Forelimb muscle (tissue), 1 donor: ENCODE data around the gene CIDEA. TPM values are rescaled to one million over a fixed set of nuclear protein-coding genes. Genes with fewer than 3 reads are reported as not detected.
"Not testable (repeated sequence)": the region's sequence is repeated elsewhere in the genome, so short reads cannot be mapped to it uniquely, and the experiment has no call there.

Source experiments
- DNase-seq: peaks from one replicate; pipeline ENCODE4 v3.0.0-alpha.2; 2013; ENCODE audit warnings: low read depth
- polyA plus RNA-seq: library from polyadenylated mRNA; unstranded; fragments of 120-200 nt; gene quantifications from one replicate; pipeline ENCODE4 v1.2.1, GENCODE V29; 2013; ENCODE audit not compliant: insufficient read length

CIDEA gene, protein sequence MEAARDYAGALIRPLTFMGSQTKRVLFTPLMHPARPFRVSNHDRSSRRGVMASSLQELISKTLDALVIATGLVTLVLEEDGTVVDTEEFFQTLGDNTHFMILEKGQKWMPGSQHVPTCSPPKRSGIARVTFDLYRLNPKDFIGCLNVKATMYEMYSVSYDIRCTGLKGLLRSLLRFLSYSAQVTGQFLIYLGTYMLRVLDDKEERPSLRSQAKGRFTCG
- not detected for polyA plus RNA-seq

- no peak for DNase-seq
Measured at GRCh38 chr18:12254136-12254819, at the start of gene CIDEA. Gene CIDEA, plus strand, starts transcription at chr18:12254361. Its CDS starts 23 bp downstream, at chr18:12254384.

DNA sequence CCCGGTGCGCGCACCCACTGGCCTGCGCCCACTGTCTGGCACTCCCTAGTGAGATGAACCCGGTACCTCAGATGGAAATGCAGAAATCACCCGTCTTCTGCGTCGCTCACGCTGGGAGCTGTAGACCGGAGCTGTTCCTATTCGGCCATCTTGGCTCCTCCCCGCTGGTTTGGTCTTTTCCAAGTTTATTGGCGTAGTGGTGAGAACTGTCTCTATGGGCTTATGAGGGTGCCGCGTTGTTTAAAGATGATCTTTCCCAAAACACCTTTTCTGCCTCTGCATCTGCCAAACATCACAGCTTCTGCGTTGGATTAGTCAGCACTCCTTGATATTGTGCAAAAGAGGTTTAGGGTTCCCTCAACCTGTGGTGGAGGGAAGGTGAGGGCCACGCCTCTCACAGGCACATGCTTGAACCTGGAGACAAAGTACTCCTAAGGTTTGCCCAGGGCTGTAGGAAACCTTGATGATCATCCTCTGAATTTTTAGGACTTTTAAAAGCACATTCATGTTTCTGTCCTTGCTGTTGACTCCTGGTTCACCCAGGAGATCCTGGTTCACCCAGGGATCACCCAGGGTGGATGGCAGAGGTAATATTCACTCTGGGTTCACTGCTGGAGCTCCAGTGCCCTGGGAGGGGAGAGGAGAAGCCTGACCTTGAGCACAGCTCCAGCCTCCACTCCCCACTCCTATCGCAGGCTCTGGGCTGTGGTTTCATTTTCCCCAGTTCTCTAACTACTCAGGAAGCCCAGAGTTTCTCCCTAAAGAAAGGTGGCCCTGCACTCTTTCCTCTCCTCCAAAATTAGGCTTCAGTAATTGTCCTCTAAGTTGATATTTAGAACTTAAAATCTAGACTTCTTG lies 45.6 kb upstream of the CIDEA start:
- DNase-seq, result not testable (repeated sequence)

DNA sequence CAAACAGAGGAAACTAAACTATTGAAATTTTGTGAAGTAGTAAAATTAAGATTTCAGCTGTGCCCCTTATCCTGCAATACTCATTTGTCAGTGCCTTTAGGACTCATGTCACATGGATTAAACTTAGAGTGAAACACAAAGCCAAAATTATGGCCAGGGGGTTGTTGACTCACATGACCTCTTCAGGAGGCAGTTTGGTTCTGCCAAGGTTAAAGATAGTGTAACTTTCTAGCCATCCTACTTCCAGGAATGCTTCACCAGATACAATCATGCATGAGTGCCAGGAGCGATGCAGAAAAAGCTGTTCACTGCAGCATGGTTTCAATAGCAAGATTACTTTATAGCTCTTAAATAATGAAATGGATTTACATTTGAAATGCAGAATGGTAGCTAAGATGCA lies 41.9 kb upstream of the CIDEA start:
- DNase-seq, result not testable (repeated sequence)

DNA sequence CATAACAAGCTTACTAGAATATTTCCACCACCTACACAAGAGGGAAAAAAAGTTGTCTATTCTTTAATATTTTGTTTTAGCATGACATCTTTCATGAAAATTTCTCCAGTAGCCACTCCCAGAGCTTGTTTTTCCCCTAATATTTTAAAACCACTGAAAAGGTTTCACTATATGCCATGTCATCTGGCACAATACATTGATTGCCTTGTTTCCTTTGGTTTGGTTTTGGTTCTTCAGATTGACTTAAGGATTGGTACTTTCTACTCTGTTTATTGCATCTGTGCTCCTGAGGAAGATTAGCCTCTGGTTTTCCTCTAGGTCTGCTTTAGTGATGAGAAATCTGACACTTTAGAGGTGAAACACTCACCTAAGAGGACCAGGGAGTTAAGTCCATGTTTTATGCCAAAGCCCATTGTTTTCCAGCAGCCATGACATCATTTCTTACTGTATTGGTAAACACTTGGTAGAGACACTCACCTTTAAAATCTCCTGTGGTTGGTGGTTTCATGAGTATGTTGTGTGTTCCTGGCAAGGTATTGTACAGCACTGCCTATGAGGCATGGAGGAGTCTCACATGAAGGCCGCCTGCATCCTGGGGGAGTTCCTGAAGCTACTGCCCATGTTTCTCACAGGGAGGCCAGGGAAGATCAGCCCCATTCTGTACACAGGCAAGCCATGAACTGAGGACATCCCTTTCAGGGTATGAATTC lies 39.7 kb upstream of the CIDEA start:
- not testable (repeated sequence) for DNase-seq

GRCh38 chr18:12216471-12216870 lies 37.7 kb upstream of the CIDEA start:
- DNase-seq, result not testable (repeated sequence)

- not testable (repeated sequence) for DNase-seq
Measured at GRCh38 chr18:12218603-12219002, 35.6 kb upstream of the CIDEA start.

- not testable (repeated sequence) for DNase-seq
Measured at GRCh38 chr18:12222041-12222440, 32.1 kb upstream of the CIDEA start.

DNA sequence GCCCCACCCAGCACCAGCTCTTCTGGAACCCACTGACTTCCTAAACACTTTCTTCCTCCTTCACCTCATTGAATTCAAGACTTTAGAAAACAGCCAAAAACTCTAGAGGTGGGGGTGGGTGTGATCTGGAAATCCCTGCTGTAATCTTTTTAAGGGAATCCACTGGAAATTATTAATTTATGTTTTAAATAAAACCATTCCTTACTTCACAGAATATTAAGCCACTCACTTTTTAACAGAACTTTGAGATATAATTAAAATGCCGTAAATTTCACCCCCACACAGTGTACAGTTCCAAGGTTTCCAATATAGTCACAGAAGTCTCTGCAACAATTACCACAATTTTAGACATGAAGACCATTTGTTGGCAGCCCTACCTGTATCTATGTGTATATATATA lies 30.8 kb upstream of the CIDEA start:
- DNase-seq, result not testable (repeated sequence)

DNA sequence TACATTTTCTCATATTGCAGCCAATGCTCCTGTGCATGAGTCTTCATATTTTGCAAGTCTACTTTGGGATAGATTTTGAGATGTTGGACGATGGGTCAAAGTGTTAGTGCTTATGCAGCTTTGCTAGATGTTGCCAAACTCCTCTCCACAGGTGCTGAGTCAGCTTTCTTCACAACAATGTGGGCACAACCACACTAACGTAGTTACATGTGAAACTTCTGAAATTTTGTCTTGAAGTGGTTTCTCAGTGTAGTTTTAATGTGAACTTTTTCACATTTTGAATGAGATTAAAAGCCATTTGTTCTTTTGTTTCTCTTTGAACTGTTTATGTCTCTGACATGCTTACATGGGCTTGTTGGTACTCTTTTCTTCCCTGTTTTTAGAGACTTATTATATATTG lies 27.4 kb upstream of the CIDEA start:
- DNase-seq, result not testable (repeated sequence)

- DNase-seq, result not testable (repeated sequence)
Measured at GRCh38 chr18:12227399-12228186, 26.6 kb upstream of the CIDEA start.

GRCh38 chr18:12228308-12228707 lies 25.9 kb upstream of the CIDEA start:
- DNase-seq, result not testable (repeated sequence)

DNA sequence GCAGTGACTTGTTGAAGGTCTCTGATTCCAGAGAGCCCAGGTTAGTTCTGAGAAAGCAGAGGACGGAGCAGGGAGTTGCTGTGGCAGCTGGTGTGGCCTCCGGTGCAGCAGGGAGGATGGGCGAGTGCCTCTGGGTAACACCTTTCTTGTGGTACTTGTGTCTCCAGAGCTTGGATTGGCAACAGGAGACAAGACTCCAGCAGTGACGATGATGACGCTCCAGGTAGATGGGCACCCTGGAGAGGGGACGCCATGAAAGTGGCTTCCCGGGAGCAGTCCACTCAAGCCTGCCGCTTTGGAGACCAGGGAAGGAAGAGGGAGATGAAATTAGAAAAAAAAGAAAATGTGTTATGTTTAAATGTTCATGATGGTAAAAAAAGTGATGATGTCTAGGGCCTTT lies 23.6 kb upstream of the CIDEA start:
- DNase-seq, result not testable (repeated sequence)

DNA sequence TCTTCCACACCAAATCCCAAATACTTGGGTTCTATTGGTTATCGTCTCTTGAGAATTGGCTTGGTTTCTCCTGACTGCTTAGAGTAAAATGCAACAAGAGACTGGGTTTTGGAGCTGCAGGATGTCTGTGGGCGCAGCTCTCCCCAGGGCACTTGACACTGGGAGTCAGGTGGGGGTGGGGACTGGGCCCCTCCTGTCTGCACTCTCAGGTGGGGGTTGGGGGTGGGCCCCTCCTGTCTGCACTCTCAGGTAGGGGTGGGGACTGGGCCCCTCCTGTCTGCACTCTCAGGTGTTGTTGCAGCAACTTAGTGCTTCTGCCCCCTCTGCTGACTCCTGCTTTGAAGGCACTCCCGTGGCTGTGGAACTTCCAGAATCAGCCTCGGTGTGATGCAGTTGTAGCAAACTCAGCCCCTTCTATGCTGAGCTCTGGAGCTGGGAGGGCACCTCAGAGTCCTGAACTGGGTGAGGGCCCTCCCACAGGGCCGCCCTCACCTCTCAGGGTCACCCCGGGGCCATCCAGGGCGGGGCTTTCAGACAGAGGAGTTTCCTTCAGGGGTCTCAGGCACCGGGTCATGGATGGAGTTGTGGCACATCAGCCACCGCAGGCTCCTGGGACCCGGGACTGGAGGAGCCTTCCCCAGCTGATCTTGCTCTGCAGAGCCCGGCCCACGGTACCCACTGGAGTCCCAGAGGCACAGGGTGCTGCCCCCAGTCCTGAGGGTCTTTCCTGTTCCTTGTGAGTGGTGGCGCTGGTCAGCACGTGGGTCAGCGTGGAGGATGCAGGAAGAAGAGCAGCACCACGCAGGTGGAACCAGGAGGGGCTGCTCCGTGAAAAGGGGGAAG lies 22.9 kb upstream of the CIDEA start:
- no peak for DNase-seq

DNA sequence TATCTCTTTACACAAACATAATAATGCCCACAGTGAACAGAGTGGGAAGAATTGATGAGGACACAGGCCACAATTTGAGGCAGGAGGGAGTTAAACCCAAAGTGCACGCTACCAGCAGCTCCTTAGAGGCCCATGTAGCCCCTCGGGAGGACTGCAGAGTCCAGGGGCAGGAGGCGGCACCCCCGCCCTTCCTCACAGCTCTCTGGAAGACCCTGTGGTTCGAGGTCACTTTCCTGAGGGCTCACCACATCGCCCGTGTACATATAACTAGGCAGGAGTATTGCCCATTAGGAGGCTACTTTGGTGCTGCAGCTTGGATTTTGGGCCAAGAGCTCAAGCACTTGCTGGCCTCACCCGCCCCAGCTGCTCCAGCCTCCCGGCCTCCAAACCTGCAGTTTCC lies 22.2 kb upstream of the CIDEA start:
- DNase-seq, result no peak

DNA sequence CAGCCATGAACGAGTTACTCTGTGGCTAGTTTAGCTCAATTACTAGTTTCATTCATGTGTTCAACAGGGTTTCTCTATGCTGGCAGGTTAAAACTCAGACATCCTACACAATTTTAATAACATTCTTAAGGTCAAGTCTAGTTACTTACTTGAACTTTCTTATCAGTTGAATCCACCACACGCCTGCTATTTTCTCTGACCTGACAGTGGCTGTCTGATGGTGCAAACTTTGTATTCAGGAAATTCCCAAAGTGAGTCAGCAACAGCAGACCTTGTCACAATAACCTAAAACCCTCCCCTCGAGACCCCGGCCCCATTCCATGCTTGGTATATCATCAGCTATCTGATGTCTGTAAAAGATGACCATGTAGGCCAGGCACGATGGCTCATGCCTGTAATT lies 20.8 kb upstream of the CIDEA start:
- no peak for DNase-seq

DNA sequence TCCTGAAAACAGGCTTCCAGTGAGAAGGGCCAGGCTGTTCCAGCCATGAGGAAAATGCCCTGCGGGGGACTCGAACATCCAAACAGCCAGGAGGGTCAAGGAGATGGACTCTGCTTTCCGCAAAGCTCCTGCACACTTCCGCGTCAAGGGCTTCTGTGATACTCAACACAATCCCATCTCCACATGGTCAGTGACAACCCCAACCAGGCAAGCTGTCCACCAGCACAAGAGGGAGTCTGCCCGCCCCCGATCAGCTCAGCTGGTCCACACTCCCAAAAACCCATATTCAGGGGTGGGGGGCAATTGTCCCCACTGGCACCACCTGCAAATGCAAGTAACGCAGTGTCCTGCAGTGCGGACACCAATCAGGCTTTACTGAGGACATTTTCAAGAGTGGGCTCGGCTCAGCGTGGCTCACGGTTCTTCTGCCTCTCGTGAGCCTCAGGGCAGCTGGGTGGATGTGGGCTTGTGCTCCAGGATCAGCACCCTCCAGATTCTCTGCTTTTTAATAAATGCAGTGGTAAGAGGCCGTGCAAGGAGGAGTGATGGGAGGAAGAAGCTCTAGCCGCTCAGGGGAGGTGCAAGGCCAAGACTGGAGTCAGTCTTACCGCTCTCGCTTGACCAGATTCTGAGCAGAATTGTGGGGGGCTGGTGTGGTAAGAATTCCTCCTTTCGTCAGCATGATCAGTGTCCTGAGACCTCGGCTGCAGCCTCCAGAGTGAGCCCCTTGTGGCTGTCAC lies 19.5 kb upstream of the CIDEA start:
- DNase-seq, result no peak

DNA sequence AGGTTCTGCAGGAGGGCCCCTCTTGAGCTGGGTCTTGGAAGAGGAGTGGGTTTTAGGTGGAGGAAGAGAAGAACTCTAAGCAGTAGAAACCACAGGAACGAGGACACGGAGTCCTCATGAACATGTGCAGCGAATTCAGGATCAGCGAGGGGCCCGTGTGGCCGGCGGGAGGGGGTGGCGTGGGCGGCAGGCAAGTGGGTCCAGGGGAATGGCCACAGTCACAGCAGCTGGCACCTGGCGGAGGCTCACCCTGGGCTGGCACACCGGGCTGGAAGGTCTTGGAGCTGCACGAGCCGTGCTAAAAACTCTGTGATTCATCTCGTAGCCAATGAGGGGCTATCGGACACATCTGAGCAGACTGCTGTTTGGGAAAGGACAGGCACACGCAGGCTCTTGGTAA lies 18.0 kb upstream of the CIDEA start:
- no peak for DNase-seq

- no peak for DNase-seq
Measured at GRCh38 chr18:12236934-12237832, 17.0 kb upstream of the CIDEA start.
